Colonic mucosa (tissue), 4 donors: ENCODE results near the gene ZNF414. TPM values are rescaled to one million over a fixed set of nuclear protein-coding genes. Genes with fewer than 3 reads are reported as not detected.

ENCODE experiments used
- DNase-seq: peaks from one replicate; pipeline ENCODE4 v3.0.0-alpha.2; 2020
- H3K27ac ChIP-seq: fragments of 200-600 bp; one replicate; pipeline ENCODE4 v1.8.0; 2021
- H3K27me3 ChIP-seq: fragments of 200-600 bp; one replicate; pipeline ENCODE4 v1.8.0; 2021
- H3K36me3 ChIP-seq: fragments of 200-600 bp; one replicate; pipeline ENCODE4 v1.8.0; 2021
- H3K4me1 ChIP-seq: fragments of 200-600 bp; one replicate; pipeline ENCODE4 v1.8.0; 2021; ENCODE audit warnings: mild to moderate bottlenecking
- H3K4me3 ChIP-seq: fragments of 200-600 bp; one replicate; pipeline ENCODE4 v1.8.0; 2021
- H3K9ac ChIP-seq, 2 donors: one replicate each; pipeline ENCODE4 v1.7.0; 2013; ENCODE audit warnings: control low read depth in 2 of 2, low read depth in 2 of 2, low read length in 2 of 2
- H3K9me3 ChIP-seq: fragments of 200-600 bp; one replicate; pipeline ENCODE4 v1.8.0; 2021
- intact Hi-C: fragments of 100-400 bp; cut with DNase I; formaldehyde crosslinking; loops from one replicate; pipeline ENCODE4 v1.14.1; 2022
- total RNA-seq, 2 donors: library from RNA; stranded (reverse); fragmentation: NEBNext Ultra II Directional in 1 of 2; extraction: Animal tissue kit (Norgen Biotek cat#: 25700) in 1 of 2; gene quantifications; one replicate each; pipeline ENCODE4 v1.2.1, GENCODE V29; 2021
- TF ChIP-seq, protein P1 (sequence below): fragments of 200-600 bp; IDR thresholded peaks from one replicate; pipeline ENCODE4 v1.8.0; 2022; ENCODE audit warnings: antibody characterized with exemption, mild to moderate bottlenecking
- donor health status: healthy.
- donor health status: DM: no; HTN: no; CAD: no.
- donor health status: DM: no; HTN: no; CAD: no.

The ZNF414 gene
- total RNA-seq, 2 donors from 2014 or later: 19.5 to 31.9 TPM

DNA sequence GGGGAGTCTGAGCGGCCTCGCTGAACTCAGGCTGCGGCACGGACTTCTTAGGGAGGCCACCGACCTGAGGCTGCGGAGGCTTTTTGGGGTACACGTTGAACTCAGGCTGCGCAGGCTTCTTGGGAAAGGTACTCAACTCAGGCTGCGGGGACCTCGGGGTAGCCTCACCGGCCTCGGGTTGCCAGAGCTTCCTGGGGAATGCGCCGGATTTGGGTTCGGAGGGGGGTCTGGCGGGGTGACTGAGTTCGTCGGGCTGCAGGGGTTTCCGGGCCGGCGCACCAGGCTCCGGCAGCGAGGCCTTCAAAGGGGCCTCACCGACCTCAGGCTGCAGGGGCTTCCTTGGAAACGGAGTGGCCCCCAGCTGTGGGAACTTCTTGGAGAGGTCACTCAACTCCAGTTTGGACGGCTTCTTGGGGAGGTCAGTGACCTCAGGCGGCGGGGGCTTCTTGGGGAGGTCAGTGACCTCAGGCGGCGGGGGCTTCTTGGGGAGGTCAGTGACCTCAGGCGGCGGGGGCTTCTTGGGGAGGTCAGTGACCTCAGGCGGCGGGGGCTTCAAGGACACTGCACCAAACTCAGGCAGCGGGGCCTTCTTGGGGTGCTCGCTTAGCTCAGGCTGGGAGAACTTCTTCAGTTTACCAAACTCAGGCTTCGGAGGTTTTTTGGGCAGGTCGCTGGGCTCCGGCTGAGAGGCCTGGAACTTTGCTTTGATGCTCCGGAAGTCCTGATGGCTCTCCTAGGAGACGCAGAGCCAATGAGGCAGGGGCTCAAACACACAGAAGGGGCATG, 14.7 kb downstream of the ZNF414 start:
- no peaks in the 10 kb centered on the region for H3K4me1 ChIP-seq
- no peak overlapping the region for H3K9ac ChIP-seq
- intact Hi-C loops: no loop called here
- TF ChIP-seq, protein P1, sequence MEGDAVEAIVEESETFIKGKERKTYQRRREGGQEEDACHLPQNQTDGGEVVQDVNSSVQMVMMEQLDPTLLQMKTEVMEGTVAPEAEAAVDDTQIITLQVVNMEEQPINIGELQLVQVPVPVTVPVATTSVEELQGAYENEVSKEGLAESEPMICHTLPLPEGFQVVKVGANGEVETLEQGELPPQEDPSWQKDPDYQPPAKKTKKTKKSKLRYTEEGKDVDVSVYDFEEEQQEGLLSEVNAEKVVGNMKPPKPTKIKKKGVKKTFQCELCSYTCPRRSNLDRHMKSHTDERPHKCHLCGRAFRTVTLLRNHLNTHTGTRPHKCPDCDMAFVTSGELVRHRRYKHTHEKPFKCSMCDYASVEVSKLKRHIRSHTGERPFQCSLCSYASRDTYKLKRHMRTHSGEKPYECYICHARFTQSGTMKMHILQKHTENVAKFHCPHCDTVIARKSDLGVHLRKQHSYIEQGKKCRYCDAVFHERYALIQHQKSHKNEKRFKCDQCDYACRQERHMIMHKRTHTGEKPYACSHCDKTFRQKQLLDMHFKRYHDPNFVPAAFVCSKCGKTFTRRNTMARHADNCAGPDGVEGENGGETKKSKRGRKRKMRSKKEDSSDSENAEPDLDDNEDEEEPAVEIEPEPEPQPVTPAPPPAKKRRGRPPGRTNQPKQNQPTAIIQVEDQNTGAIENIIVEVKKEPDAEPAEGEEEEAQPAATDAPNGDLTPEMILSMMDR: no peak
- H3K36me3 ChIP-seq: no peaks in the 10 kb centered on the region
- no peak for DNase-seq
- no peak overlapping the region for H3K4me3 ChIP-seq
- no peak overlapping the region for H3K27ac ChIP-seq
- H3K27me3 ChIP-seq: no peaks in the 10 kb centered on the region
- no peaks in the 10 kb centered on the region for H3K9me3 ChIP-seq

DNA sequence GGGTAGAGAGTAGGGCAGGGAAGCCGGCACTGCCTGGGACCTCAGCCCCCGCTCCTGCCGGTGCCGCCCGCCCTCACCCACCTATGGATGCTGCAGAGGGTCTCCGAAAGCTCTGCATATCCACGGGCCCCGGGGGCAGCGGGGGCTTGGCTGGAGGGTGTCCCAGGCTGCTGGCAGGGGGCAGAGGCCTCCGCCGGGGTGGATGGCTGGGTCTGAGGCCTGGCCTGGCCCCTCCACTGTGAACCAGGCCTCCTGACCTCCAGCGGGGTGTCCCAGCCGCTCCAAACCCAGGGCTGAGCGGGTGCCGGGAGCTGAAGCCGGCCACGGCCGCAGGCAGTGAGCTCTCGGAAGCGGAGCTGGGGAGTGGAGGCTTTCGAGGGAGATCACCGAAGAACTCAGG, 15.7 kb downstream of the ZNF414 start:
- no peak for DNase-seq
- Histone ChIP-seq H3K9ac (no peak overlapping the region), H3K4me1 (no peaks in the 10 kb centered on the region), H3K9me3 (no peaks in the 10 kb centered on the region), H3K36me3 (no peaks in the 10 kb centered on the region), H3K4me3 (no peak overlapping the region), H3K27me3 (no peaks in the 10 kb centered on the region), H3K27ac (no peak overlapping the region)
- intact Hi-C loops: no loop called here
- TF ChIP-seq, protein P1: no peak

DNA sequence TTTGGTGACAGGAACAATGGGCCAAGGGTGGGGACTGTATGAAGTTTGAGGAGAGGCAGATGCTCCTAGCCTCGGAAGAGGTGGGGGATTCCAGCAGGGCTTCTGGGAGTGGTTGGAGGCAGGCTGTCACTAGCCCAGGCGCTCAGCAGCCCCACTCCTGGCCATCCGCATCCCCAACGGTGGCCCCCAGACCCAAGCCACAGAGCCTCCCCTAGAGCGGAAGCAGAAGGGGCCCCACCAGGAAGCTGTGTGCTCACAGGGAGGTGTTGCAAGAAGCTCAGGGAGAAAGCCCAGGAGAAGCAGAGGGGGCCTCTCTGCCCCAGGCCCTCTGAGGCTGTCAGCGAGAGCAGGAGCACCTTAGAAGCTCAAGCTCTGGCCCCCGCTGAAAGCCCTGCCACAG, 19.8 kb downstream of the ZNF414 start:
- Histone ChIP-seq H3K4me3 (no peak overlapping the region), H3K9me3 (no peaks in the 10 kb centered on the region), H3K36me3 (no peaks in the 10 kb centered on the region), H3K9ac (no peak overlapping the region), H3K4me1 (no peaks in the 10 kb centered on the region), H3K27me3 (no peaks in the 10 kb centered on the region), H3K27ac (no peak overlapping the region)
- no peak for DNase-seq
- TF ChIP-seq, protein P1: no peak
- intact Hi-C loops: no loop called here

DNA sequence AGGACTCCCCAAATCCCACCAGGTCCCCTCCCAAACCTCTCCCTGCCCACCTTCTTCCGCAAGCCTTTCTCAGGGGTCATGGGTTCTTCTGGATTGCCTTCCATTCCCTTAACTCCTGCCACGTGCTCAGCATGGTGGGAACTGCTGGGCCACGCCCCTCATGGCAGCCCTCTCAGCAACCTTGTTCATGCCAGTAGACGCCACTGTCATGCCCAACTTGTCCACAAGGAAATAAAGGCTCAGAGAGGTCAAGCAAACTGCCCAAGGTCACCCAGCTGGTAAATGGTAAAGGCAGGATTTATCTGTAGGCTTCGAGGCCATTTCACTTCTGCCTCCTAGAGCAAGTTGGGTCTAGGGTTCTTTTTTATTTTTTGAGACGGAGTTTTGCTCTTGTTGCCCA, 22.4 kb downstream of the ZNF414 start:
- intact Hi-C loops: no loop called here
- Histone ChIP-seq H3K9ac (no peak overlapping the region), H3K36me3 (peaks cover 16% of the 10 kb centered on the region), H3K27ac (no peak overlapping the region), H3K27me3 (no peaks in the 10 kb centered on the region), H3K4me3 (no peak overlapping the region), H3K9me3 (no peaks in the 10 kb centered on the region), H3K4me1 (no peaks in the 10 kb centered on the region)
- no peak for DNase-seq
- TF ChIP-seq, protein P1: no peak

DNA sequence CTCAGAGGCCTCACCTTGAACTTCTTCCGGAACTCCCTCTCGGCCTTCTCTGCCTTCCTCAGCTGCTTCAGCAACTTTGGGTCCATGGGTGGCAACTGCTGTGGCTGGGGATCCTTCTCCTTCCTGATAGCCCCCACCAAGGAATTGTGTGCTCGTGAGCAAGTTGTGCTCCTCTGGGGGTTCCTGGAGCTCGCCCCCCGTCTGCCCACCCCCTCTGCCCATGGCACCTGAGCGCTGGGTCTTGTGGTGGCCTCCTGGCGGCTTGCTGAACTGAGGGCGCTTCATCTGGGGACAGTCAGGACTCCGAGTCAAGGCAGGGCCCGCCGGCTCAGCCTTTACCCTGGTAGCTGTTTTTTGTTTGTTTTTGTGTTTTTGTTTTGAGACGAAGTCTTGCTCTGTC, 23.1 kb downstream of the ZNF414 start:
- no peaks in the 10 kb centered on the region for H3K27me3 ChIP-seq
- intact Hi-C loops: no loop called here
- TF ChIP-seq, protein P1: no peak
- H3K9ac ChIP-seq: no peak overlapping the region
- no peaks in the 10 kb centered on the region for H3K4me1 ChIP-seq
- H3K27ac ChIP-seq: no peak overlapping the region
- no peak for DNase-seq
- peaks cover 22% of the 10 kb centered on the region for H3K36me3 ChIP-seq
- H3K4me3 ChIP-seq: no peak overlapping the region
- no peaks in the 10 kb centered on the region for H3K9me3 ChIP-seq
